ENCODE measurements around the gene UPK3BL1.
"Not testable (repeated sequence)": the region's sequence is repeated elsewhere in the genome, so short reads cannot be mapped to it uniquely, and the experiment has no call there.

- TF ChIP-seq POLR2A (IDR thresholded peaks at IDR 0.05; ENCODE audit: low read length); GATA1 (IDR thresholded peaks at IDR 0.05; ENCODE audit: low read depth, low read length): not testable (repeated sequence)
Measured at GRCh38 chr7:102689436-102690282, 47.1 kb upstream of the UPK3BL1 start.

Data from erythroblast (primary cell).